NCI-H524 (cell line): Measurements from ENCODE around the gene HOXC9.
"Not testable (repeated sequence)": the region's sequence is repeated elsewhere in the genome, so short reads cannot be mapped to it uniquely, and the experiment has no call there.

Experiments used
- DNase-seq, 2 experiments: peaks; one replicate each; lab custom pipeline; 2025; lab: John Stamatoyannopoulos, UW

HOXC9 gene

DNA sequence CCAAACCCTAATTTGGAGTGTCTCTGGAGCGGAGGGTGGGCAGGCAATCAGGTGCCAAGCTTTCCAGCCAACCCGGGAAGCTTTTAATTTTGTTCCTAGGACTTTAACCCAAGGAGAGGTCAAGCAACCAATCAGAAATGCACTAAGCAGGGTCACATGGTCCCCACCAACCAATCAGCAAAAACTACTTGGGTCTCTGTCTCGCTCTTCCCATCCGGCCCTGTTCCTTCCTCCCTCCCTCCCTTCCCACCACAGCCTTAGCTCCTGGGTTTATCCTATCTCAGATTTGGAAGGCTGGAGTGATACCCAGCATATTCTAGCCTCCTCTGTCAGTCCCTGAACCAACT, 40.2 kb downstream of the HOXC9 start:
- DNase-seq: no peak

DNA sequence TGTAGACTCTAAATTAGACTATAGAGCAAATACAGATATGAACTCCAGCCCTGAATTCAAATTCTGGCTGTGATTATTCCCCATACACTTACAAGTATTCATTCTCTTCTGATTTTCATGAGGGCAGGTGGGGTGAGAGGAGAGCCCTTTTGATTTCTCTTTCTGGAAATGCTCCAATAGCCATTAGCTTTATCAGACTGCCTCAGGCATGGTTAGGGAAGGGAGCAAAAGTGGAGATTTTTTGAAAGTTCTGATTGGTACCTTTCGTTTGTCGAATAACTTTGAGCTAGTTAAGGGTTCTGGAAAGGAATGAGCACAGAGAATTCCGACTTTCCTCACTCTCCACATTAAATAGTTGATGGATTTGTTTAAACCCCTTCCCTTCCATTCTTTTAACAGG, 40.7 kb downstream of the HOXC9 start:
- DNase-seq: no peak

DNA sequence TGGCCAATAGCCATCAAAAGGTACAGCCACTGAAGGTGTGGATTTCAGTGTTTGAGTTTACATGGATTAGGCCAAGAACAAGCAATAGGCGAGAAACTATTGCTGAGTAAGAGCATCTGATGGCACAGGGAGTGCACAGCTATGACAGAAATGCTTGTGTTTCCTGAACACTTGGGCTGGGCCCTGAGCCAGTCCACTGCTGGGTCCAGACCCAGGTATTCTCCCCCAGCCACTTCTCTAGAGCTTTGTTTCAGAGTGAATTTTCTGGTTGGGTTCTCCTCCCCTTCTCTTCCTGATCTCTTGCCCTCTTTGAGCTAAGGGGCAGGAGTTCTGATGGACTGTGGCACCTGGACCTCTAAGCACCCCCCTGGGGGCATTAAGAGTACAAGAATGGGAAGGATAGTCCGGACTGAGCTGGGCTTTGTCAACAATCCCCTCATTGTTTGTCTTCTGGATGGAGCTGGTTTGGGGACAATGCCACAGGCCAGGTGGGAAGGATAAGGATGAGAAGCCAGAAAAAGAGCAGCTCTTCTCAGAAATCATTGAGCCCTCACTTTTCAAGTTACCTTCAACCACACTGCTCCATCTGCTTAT, 41.2 kb downstream of the HOXC9 start:
- DNase-seq: no peak

DNA sequence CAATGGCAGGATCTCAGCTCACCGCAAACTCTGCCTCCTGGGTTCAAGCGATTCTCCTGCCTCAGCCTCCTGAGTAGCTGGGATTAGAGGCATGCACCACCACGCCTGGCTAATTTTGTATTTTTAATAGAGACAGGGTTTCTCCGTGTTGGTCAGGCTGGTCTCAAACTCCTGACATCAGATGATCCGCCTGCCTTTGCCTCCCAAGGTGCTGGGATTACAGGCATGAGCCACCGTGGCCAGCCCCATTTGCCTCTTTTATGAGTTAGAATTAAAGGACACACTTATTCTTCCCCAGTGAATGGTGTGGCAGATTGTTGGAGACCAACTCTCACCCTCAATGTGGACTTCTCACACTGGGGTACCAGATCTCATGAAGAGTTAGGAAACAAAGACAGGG, 42.1 kb downstream of the HOXC9 start:
- not testable (repeated sequence) for DNase-seq

DNA sequence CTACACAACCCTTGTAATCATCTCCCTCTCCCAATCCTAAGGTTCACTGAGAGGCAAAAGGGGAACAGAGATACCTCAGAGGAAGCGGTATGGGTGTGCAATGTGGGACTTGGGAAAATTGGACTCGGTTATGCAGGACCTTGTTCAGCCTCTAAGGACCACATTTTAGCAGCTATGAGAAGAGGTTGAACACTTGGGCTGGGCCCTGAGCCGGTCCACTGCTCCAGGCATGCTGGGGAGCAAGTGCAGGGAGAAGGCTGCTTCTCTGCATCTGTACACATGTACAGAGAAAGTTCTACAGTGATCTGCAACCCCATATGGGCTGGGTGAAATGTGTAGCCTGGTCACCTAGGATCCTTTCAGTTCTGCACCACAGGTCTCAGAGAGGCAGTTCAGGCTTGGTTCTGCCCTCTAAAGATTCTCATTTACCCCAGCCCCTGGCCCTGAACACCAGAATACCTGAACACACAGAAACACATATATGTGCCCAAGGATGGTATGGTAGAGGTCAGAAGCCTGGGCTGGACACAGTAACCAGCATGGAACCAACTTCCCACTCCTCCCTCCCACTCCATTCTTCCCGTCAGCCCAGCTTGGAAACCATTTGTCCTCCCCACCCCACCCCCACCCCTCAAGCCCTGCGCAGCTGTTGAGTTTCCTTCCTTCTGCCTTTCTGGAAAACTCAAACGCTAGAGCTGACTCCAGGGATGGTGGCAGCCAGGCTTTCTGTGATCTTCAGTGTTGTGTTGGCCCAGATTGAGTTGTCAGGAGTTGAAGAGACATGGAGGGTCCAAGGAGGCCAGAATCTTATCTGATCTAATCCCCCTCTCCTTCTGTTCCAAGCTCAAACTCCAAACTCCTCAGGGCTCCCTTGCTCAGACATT, 43.3 kb downstream of the HOXC9 start:
- DNase-seq: peak in 1 of 2 experiments; percentile 40

DNA sequence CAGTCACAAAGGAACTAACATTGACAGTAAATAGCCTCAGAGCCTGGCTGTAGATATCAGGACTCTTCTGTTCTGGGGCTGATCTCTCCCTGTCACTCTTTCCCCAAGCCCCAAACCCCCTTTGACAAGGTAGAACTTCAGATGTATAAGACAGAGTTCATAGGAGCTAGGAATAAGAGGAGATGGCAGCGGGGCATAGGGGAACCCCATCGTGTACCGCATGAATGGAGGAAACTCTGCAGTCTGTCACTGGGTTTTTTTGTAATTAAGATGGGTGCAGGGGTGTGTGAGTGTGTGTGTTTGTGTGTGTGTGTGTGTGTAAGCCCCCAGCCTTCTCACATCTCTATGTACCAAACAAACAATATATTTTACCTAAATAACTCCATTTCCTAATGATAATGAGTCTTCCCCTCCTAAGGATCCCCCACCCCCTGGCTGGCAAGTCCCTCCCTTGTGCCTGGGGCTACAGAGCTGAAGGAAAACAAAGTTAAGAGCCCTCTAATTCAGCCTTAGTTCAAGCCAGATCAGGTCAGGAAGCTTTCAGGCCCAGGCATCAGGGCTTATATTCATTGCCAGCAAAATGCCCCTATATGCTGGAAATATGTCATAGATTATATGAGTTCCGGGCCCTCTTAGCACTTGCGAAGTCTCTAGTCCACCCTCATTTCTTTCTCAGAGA, 44.6 kb downstream of the HOXC9 start:
- DNase-seq: no peak

DNA sequence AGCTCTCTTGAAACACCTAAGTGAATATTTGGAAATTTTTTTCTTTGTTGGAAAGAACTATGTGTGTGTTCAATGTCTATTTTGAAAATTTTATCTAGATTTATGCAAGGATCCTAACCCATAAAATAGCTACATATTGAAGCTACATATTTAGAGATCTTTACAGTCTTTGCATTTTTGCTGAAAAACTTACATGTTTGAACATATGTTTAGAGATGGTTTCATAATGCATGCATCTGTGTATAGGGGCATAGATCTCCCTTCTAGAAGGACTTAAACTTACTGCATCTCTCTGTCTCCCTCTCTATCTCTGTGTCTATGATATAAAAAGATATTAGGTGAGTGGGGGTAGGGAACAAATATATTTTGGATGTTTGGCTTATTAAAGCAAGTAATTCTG, 45.4 kb downstream of the HOXC9 start:
- DNase-seq: no peak

DNA sequence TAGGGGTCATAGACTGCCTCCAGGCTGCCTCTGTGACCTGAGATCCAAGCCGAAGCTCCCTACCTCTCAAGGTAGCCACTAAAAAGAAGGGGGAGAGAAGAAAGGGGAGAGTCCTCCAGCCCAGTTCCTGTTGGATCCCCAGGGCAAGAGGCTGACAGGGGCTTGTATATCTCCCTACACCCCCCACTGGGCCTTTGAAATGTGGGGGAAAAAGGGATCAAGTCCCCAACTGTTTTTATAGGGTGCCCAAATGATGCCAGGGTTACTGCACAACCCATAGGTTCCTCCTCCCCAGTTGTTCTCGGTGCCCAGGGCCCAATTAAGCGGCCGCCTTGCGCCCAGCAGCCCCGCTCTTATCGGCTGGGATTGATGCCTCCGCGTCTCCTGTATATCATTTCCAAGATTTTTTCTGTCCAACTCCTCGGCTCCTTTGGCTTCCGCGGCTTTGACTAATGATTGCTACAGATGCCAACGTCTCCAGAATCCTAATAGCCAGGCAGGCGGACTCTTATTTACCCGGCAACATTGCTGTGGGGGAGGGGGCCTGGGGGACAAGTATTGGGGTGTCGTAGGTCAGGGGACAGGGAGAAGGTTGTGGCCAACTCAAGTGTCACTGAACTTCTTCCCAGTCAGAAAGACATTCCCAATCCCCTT, 46.0 kb downstream of the HOXC9 start:
- DNase-seq: no peak

DNA sequence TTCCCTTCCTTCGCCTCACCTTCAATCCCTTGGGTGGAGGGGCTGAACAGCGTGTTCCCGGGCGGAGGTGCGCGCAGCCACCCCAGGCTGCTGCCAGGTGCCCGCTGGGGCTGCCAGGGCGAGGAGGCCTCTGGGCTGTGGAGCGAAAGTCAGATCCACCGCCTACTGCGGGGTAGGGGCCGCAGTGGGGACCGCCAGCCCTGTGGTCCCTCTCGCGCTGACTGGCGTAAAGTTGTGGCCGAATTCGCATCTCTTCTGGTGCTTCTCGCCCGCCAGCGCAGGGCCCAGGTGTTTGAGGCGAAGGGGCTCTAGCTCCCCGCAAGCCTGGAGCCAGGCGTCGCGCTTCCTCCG, 46.8 kb downstream of the HOXC9 start:
- peak in 1 of 2 experiments; percentile 14 for DNase-seq

DNA sequence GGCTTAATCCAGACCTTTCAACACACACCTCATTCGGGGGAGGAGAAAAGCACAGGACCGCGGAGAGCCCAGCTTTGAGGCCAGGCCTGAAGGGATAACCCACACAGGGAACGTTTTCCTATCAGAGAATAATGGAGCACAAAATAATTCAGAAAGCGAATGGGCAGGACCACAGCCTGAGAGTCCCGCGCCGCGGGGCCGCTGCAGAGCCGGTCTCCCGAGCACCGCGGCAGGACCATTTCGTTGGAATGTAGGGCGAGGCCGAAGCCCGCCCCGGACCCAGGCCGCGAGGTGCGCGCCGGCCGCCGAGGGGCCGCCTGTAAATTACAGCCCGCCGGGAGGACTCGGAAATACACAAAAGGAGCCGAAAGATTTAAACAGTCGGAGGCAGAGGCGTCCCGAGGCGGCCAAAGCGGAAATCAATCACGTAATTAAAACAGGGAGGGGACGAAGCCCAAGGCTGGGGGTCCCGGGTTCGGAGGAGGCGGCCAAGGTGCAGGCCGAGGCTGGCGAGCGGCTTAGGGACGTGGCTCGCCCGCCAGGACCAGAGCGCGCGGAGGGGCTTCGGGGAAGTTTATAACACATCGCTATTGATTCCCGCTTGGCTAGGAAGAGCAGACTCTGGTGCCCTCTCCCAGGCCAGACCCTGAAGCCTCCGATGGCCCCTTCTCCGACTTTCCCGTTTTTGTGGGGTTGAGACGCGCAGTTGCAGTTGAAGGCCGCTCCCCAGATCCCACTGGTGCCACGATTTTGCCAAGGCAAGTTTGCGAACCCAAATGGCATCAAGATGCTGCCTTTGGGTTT, 47.4 kb downstream of the HOXC9 start:
- DNase-seq: no peak

DNA sequence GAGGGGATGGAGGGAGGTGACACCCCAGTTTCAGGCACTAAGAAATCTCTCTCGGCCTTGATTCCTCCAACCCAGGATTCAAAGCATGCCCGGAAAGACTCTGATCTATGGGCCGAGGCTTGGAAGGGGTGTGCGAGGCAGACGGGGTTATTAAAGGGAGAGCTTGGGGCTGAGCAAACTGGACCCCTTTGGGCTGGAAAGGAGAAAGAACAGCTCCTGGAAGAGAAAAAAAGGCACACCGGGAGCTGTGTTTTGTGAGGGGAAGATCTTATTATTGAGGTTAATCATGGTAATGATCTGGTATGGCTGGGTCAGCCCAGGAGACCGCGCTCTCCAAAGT, 48.0 kb downstream of the HOXC9 start:
- DNase-seq: no peak

DNA sequence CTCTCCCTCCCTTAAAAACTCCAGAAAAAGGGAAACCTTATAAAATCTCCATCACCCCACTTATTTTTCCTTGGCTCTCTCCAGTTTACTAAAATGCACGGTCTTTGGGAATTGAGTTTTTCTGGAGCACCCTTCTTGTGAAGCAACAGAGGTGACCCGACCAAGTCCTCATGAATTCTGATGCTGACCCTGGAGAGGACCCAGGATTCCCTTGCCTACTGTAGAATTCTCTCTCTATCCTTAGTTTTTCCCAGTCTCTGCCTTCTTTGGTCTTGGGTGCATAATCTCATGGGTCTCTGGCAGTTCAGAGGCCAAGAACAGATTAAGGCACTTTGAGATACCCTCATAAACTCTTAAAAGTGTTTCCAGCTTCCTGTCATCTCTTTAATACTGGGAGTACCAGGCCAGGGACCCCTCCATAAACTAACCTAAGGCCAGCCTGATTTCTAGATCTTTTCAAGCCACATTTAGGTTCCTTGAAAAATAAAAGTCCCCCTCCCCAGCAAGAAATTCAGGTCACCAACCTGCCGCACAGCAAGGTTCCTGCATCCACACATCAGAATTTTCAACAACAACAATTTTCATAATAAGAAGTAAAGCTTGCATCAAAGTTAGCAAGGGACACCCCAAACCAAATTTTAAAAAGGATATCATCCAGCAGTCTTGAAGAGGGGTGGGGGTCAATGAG, 48.6 kb downstream of the HOXC9 start:
- no peak for DNase-seq

DNA sequence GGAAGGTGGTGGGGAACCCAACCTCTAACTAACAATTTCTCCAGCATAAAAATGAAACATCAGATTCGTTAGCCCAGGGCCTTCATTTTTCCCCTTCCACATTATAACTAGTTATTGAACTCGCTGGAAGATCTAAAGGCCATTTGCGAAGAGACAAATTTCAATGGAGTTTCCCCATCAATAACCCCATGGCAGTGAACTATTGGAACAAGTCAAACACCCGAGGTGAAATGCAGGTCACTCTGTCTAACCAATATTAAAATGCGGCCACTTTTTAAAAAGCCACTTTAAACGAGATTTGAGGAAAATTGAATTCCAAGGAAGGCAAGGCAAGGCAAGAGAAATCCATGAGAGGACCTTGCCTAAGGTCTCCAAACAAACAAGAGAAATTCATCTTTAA, 49.1 kb downstream of the HOXC9 start:
- no peak for DNase-seq

DNA sequence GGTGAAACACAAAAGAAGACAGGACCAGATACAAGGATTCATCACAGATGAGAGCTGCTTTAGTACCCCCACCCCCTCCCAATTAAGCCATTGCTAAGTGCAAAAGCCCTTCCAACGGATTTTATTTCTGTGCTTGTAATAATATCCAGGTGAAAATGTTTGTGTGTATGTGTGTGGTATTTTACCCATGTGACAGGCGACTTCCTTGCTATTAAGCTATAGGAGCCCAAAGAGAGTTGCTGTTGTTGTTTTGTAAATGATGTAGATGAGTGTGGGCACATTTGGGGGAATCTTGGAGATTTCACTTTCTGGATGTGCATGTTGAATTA, 50.5 kb downstream of the HOXC9 start:
- no peak for DNase-seq

DNA sequence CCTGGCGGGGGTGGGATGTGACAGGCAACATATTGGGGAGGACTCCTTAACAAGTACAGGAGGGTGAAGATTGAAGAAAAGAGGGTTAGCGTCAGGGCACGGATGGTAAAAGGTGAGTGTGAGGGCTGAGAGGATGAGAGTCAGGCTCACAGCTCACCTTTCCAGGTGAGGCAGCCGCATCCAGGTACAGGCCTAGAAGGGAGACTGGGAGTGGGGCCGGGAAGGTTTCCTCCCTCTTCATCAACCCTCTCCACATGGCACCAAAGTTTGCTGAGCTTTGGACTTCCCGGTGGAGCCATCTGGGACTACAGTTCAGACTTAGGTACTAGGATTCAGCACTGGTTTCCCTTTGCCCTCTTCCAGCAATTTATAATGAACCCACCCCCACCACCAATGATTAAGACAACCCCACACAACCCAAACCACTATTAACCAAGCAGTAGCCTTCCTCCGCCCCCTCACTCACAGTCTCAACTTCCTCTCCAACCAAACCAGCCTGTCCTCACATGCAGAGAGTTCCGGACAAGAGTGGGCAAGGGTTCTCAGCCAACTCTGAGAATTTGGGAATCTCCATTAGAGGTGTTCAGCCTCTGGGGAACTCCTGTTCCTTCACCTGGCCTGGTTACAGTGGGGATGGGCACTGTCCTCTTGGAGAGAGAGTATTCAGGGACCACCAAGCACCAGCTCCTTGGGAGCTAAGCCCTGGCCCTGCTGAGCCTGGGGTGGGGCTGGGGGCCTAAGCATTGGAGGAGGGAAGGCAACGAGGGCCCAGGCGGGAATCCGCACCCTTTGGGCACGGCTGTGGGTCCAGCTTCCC, 51.3 kb downstream of the HOXC9 start:
- no peak for DNase-seq

DNA sequence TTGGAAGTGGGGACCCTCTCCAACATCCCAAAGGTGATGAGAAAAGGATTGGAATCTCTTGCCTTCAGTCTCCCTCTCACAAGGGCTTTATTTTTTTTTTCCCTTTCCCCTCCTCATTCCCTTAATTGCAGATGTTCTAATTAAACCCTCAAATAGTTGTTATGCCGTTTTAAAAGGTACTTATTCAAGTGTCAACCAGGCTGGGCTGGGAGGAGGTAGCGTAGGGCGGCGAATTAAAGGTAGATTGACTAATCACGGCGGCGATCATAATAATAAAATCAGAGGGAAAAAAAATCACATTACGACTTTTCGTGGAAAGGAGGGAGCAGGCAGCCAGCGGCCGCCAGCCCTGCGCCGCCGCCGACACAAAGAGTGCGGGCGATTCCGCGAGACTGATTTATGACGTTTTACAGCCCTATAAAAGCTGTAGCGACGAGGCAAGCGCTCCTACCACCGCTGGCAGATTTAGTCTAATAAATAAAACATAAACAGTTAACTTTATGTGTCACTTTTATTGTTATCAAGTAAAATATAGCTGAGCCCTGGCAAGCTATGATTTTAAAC, 52.0 kb downstream of the HOXC9 start:
- no peak for DNase-seq

DNA sequence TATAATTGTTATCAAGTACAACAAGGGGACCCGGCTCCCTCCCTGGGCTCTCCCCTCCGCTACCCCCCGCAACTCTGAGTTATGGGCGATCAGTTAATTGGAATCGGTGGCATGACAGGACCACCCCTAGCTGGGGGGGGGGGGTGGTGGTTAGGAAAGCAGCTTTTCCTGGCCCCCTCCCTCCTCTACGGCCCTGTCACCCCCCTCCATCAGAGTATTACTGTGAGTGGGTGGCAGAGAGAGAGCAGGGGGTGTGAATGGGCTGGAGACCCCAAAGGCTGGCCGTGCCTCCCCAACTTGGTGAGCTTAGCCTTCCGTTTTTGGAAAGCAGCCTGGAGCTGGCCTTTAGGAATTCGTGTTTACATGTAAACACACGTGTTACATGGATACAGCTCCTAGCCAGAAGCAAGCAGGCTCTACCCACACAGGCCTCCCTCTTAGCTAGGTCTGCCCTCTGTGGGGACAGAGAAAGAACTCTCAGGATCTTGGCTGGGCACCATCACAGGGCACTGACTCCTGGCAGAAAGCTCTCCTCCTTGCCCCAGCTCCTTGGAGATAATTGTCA, 52.6 kb downstream of the HOXC9 start:
- no peak for DNase-seq
